Measurements from ENCODE around the gene ANO3.

The ANO3 gene

GRCh38 chr11:26512196-26512595, 180.3 kb downstream of the ANO3 start:
- H3K4me3 ChIP-seq (ENCODE audit: low read depth, low read length), result no peak overlapping the region
- no peak for DNase-seq (ENCODE audit: low read depth)
- no peak for TF ChIP-seq CTCF (conservative IDR thresholded peaks at IDR 0.05; ENCODE audit: low read depth, low read length)

- DNase-seq (ENCODE audit: low read depth), result no peak
- no peak for TF ChIP-seq CTCF (conservative IDR thresholded peaks at IDR 0.05; ENCODE audit: low read depth, low read length)
- H3K4me3 ChIP-seq (ENCODE audit: low read depth, low read length), result no peak overlapping the region
Observed at GRCh38 chr11:26519469-26519868, 187.5 kb downstream of the ANO3 start.

- peak; percentile 74 for DNase-seq (ENCODE audit: low read depth)
- no peak overlapping the region for H3K4me3 ChIP-seq (ENCODE audit: low read depth, low read length)
- TF ChIP-seq CTCF (conservative IDR thresholded peaks at IDR 0.05; ENCODE audit: low read depth, low read length), result peak; percentile 70
Observed at GRCh38 chr11:26522912-26523610, 191.1 kb downstream of the ANO3 start.

DNA sequence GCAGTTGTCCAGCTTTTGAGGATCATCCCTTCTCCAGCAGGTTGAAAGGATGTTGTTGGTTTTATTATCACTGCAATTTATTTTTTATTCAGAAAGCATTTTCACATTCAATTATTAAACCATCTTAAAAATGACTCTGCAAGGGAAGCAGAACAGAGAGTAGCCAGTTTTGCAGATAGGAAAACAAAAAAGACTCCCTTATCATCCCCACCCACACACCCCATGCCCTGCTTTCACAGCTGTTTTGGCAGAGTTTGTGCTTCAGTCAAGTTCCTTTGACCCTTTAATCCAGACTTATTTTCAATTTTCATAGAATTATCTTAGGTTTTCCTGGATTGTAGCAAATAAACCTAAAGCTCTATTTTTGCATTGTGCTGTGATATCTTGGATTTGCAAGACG, 195.8 kb downstream of the ANO3 start:
- no peak for TF ChIP-seq CTCF (conservative IDR thresholded peaks at IDR 0.05; ENCODE audit: low read depth, low read length)
- DNase-seq (ENCODE audit: low read depth), result no peak
- H3K4me3 ChIP-seq (ENCODE audit: low read depth, low read length), result no peak overlapping the region

- TF ChIP-seq CTCF (conservative IDR thresholded peaks at IDR 0.05; ENCODE audit: low read depth, low read length), result no peak
- no peak overlapping the region for H3K4me3 ChIP-seq (ENCODE audit: low read depth, low read length)
- no peak for DNase-seq (ENCODE audit: low read depth)
Observed at GRCh38 chr11:26537341-26537740, 205.4 kb downstream of the ANO3 start.

GRCh38 chr11:26539517-26539916, 207.6 kb downstream of the ANO3 start:
- DNase-seq (ENCODE audit: low read depth), result no peak
- no peak overlapping the region for H3K4me3 ChIP-seq (ENCODE audit: low read depth, low read length)
- no peak for TF ChIP-seq CTCF (conservative IDR thresholded peaks at IDR 0.05; ENCODE audit: low read depth, low read length)

- no peak for TF ChIP-seq CTCF (conservative IDR thresholded peaks at IDR 0.05; ENCODE audit: low read depth, low read length)
- H3K4me3 ChIP-seq (ENCODE audit: low read depth, low read length), result no peak overlapping the region
Observed at GRCh38 chr11:26541870-26542269, 209.9 kb downstream of the ANO3 start.

More at GRCh38 chr11:26541870-26542269, 209.9 kb downstream of the ANO3 start:
- DNase-seq (ENCODE audit: low read depth), result no peak

Data from choroid plexus epithelial cell (primary cell).